HepG2 (cell line): Measurements from ENCODE around the gene LENEP. TPM values are rescaled to one million over a fixed set of nuclear protein-coding genes. Genes with fewer than 3 reads are reported as not detected.

Experiments
- ATAC-seq: fragments of 200-7000 bp; cut with Tn5 transposase; 3 replicates; pipeline ENCODE4 v1.9.1; 2020; ENCODE audit warnings: mild to moderate bottlenecking, moderate library complexity
- BruUV-seq: library from RNA; stranded (reverse); fragments of 400-500 nt; replicated peaks from 2 replicates; lab custom pipeline; 2021; lab: Mats Ljungman, UMichigan
- CTCF ChIA-PET: fragments of 300-600 bp; formaldehyde crosslinking; extraction: SDS; loops from one replicate; lab custom pipeline; 2021; ENCODE audit warnings: low total read pairs, inconsistent platforms, low intra/inter-chr PET ratio; lab: Yijun Ruan, JAX
- POLR2A ChIA-PET: fragments of 350-600 bp; sonication (Branson Sonifier 250); formaldehyde crosslinking; loops from one replicate; lab custom pipeline; 2020; ENCODE audit warnings: antibody characterized with exemption, inconsistent platforms; lab: Yijun Ruan, JAX
- DNase-seq: peaks from one replicate; pipeline ENCODE4 v3.0.0-alpha.2; 2015; ENCODE audit warnings: low spot score
- FAIRE-seq: peaks from 3 replicates; lab custom pipeline; 2011; peaks lifted over from hg19 to GRCh38; lab: Jason Lieb, UNC
- H2AFZ ChIP-seq: one replicate; pipeline ENCODE4 v1.6.1; 2011; ENCODE audit warnings: low read length, inconsistent platforms
- H3K27ac ChIP-seq: fragments of 300-600 bp; 3 replicates; pipeline ENCODE4 v1.8.0; 2011; ENCODE audit warnings: mixed run types, mild to moderate bottlenecking, mixed read lengths, low read length, inconsistent platforms; ENCODE audit not compliant: insufficient read depth; ENCODE audit errors: extremely low read length
- H3K27me3 ChIP-seq, 2 experiments: fragments of 200-600 bp in 1 of 2; 2 replicates in 1 of 2; 3 replicates in 1 of 2; pipeline versions ENCODE4 v1.6.0 to v1.8.0; 2011; ENCODE audit warnings: low read length in 2 of 2, mild to moderate bottlenecking in 2 of 2, moderate library complexity in 2 of 2, inconsistent platforms in 1 of 2; ENCODE audit not compliant: insufficient read depth in 2 of 2, control insufficient read depth in 1 of 2
- H3K36me3 ChIP-seq, 2 experiments: fragments of 200-600 bp in 1 of 2; replicated peaks in 1 of 2; 2 replicates in 1 of 2; 3 replicates in 1 of 2; pipeline versions ENCODE4 v1.5.1 to v1.8.0; 2011; ENCODE audit warnings: low read length in 2 of 2, inconsistent platforms in 1 of 2; ENCODE audit not compliant: insufficient read depth in 2 of 2, control insufficient read depth in 1 of 2
- H3K4me1 ChIP-seq: 2 replicates; pipeline ENCODE4 v1.5.1; 2012; ENCODE audit warnings: low read length, inconsistent platforms; ENCODE audit not compliant: insufficient read depth
- H3K4me2 ChIP-seq: 2 replicates; pipeline ENCODE4 v1.6.0; 2011; ENCODE audit warnings: low read depth, low read length, inconsistent platforms
- H3K4me3 ChIP-seq, 3 experiments: fragments of 200-600 bp in 1 of 3; sonication (generic), shearing (Covaris generic) in 1 of 3; replicated peaks in 1 of 3; 2 replicates each; pipeline ENCODE4 v1.5.1; 2011 to 2016; ENCODE audit warnings: low read length in 3 of 3, inconsistent platforms in 2 of 3, low read depth in 2 of 3, mild to moderate bottlenecking in 2 of 3, control low read depth in 1 of 3, mixed read lengths in 1 of 3; ENCODE audit not compliant: insufficient read depth in 1 of 3
- H3K79me2 ChIP-seq: one replicate; pipeline ENCODE4 v1.6.1; 2011; ENCODE audit warnings: low read length, inconsistent platforms; ENCODE audit not compliant: insufficient read depth
- H3K9ac ChIP-seq: 2 replicates; pipeline ENCODE4 v1.6.0; 2011; ENCODE audit warnings: mild to moderate bottlenecking, low read depth, low read length, inconsistent platforms; ENCODE audit not compliant: insufficient read depth
- H3K9me3 ChIP-seq: 2 replicates; pipeline ENCODE4 v1.5.1; 2012; ENCODE audit warnings: mild to moderate bottlenecking, low read length
- H4K20me1 ChIP-seq: 2 replicates; pipeline ENCODE4 v1.6.0; 2011; ENCODE audit warnings: inconsistent platforms, mild to moderate bottlenecking, low read length, moderate library complexity; ENCODE audit not compliant: insufficient read depth
- ETV6 ChIP-seq: sonication (generic); formaldehyde crosslinking; conservative IDR thresholded peaks from 2 replicates; pipeline ENCODE4 v1.4.0; 2020; ENCODE audit warnings: missing genetic modification reagents
- HNRNPK ChIP-seq: fragments of 200-400 bp; formaldehyde crosslinking; IDR thresholded peaks from 2 replicates; pipeline ENCODE4 v1.6.1; 2018; ENCODE audit warnings: low read length, low read depth, moderate library complexity, mild to moderate bottlenecking; ENCODE audit not compliant: poor library complexity, severe bottlenecking
- MAFK ChIP-seq, 2 experiments: IDR thresholded peaks in 1 of 2; conservative IDR thresholded peaks in 1 of 2; 2 replicates each; pipeline ENCODE4 v1.6.1; 2011; ENCODE audit warnings: improper control_type of control experiment in 2 of 2, low read length in 2 of 2
- MYPOP ChIP-seq: sonication (generic); formaldehyde crosslinking; IDR thresholded peaks from 2 replicates; pipeline ENCODE4 v1.8.1; 2023; ENCODE audit warnings: mild to moderate bottlenecking, moderate library complexity, missing genetic modification reagents
- NPAS2 ChIP-seq: sonication (generic); formaldehyde crosslinking; IDR thresholded peaks from 2 replicates; pipeline ENCODE4 v1.8.0; 2022; ENCODE audit warnings: mild to moderate bottlenecking, missing genetic modification reagents, borderline replicate concordance
- POLR2A ChIP-seq, 2 experiments: IDR thresholded peaks; 2 replicates each; pipeline ENCODE4 v1.6.1; 2011; ENCODE audit warnings: low read depth in 2 of 2, low read length in 2 of 2, mild to moderate bottlenecking in 1 of 2, moderate library complexity in 1 of 2; ENCODE audit not compliant: insufficient read depth in 1 of 2
- POLR2G ChIP-seq: fragments of 200-400 bp; formaldehyde crosslinking; IDR thresholded peaks from 2 replicates; pipeline ENCODE4 v1.6.1; 2018; ENCODE audit warnings: mild to moderate bottlenecking, low read depth, low read length, moderate library complexity
- PREB ChIP-seq: sonication (generic); formaldehyde crosslinking; IDR thresholded peaks from 2 replicates; pipeline ENCODE4 v1.4.0; 2020; ENCODE audit warnings: missing genetic modification reagents
- SIX4 ChIP-seq: sonication (generic); formaldehyde crosslinking; IDR thresholded peaks from 2 replicates; pipeline ENCODE4 v1.4.0; 2020; ENCODE audit warnings: missing genetic modification reagents
- ZNF224 ChIP-seq: sonication (generic); formaldehyde crosslinking; IDR thresholded peaks from 2 replicates; pipeline ENCODE4 v1.5.0; 2020; ENCODE audit warnings: mild to moderate bottlenecking, missing genetic modification reagents
- ZNF317 ChIP-seq: sonication (generic); formaldehyde crosslinking; IDR thresholded peaks from 2 replicates; pipeline ENCODE4 v1.5.0; 2020; ENCODE audit warnings: mild to moderate bottlenecking, missing genetic modification reagents
- ZNF329 ChIP-seq: sonication (generic); formaldehyde crosslinking; IDR thresholded peaks from 2 replicates; pipeline ENCODE4 v1.9.0; 2021; ENCODE audit warnings: low read depth, mild to moderate bottlenecking, missing genetic modification reagents
- ZNF460 ChIP-seq: sonication (generic); formaldehyde crosslinking; IDR thresholded peaks from 2 replicates; pipeline ENCODE4 v1.5.1; 2020; ENCODE audit warnings: missing genetic modification reagents, mild to moderate bottlenecking, borderline replicate concordance
- ZNF564 ChIP-seq: sonication (generic); formaldehyde crosslinking; IDR thresholded peaks from 2 replicates; pipeline ENCODE4 v1.8.1; 2023; ENCODE audit warnings: mild to moderate bottlenecking, missing genetic modification reagents
- WGBS: methylation state at CpG from one replicate; pipeline ENCODE4 v1.1.6; 2017; ENCODE audit warnings: low lambda C conversion rate; 5-methylcytosine and 5-hydroxymethylcytosine counted together
- in situ Hi-C: cut with HindIII; loops from 2 replicates; pipeline ENCODE4 v1.10.0; 2017; ENCODE audit warnings: low pct_unique_long_range_greater_than_20kb; ENCODE audit not compliant: extremely low pct_ligation_motif_present
- intact Hi-C: fragments of 100-400 bp; cut with micrococcal nuclease; formaldehyde crosslinking; loops from one replicate; pipeline ENCODE4 v1.10.0; 2022; ENCODE audit not compliant: unreplicated experiment
- polyA plus RNA-seq, 8 experiments: library from polyadenylated mRNA; depleted of rRNA in 3 of 8; stranded (reverse) in 7 of 8; unstranded in 1 of 8; fragments of >200 nt; fragmentation: Illumina TruSeq in 4 of 8; extraction: Trizol in 4 of 8; gene quantifications; 2 replicates each; pipeline versions ENCODE4 v1.2.1 to v1.2.3, GENCODE V29; 2011 to 2016; ENCODE audit warnings: low read depth in 4 of 8, missing spikeins in 1 of 8, mixed read lengths in 1 of 8; ENCODE audit not compliant: insufficient read depth in 1 of 8
- total RNA-seq, 5 experiments: library from RNA; depleted of rRNA; stranded (reverse); fragments of >200 nt; fragmentation: Illumina TruSeq; extraction: Trizol; gene quantifications; 2 replicates each; pipeline ENCODE4 v1.2.3, GENCODE V29; 2016; ENCODE audit warnings: low read depth in 1 of 5

The LENEP gene
- total and polyA plus RNA-seq, 2 of the 13 experiments (the other 11 are each of a cell fraction or from before 2014, with no cell fraction given), result 0.29 TPM; not detected in 1

- peak; percentile 39 for TF ChIP-seq HNRNPK
- peak in 1 of 2 experiments; percentile 26; a peak in 1 of 4 replicates for TF ChIP-seq POLR2A (IDR thresholded peaks at IDR 0.05; ENCODE audit: insufficient read depth in 1 of 2, low read depth in 2 of 2, low read length in 2 of 2)
- TF ChIP-seq MYPOP (CRISPR knock-in tag), result 0 out of 2 replicates have a peak, but pooled peaks have one; percentile 5
- TF ChIP-seq ZNF564 (CRISPR knock-in tag), result no peak
- 0 out of 2 replicates have a peak, but pooled peaks have one; percentile 22 for TF ChIP-seq ZNF329 (CRISPR knock-in tag)
- peak; percentile 19; the same call in 1 of the 2 replicates for TF ChIP-seq POLR2G
- TF ChIP-seq PREB (CRISPR knock-in tag), result no peak
- TF ChIP-seq ETV6 (CRISPR knock-in tag), result 0 out of 2 replicates have a peak, but pooled peaks have one; percentile 5
- 0 out of 2 replicates have a peak, but pooled peaks have one; percentile 17 for TF ChIP-seq ZNF224 (CRISPR knock-in tag)
- no peak for TF ChIP-seq ZNF460 (CRISPR knock-in tag)
- no peak for TF ChIP-seq SIX4 (CRISPR knock-in tag)
- TF ChIP-seq MAFK (conservative IDR thresholded peaks at IDR 0.05 in 1 of 2, IDR thresholded peaks at IDR 0.05 in 1 of 2; ENCODE audit: low read length in 2 of 2), result no peak
- no peak for TF ChIP-seq NPAS2 (CRISPR knock-in tag)
- no peak for TF ChIP-seq ZNF317 (CRISPR knock-in tag)
- in situ Hi-C loops, result no loop called here
- H4K20me1 ChIP-seq, result no peaks in the 10 kb centered on the region
- H3K9me3 ChIP-seq, result no peaks in the 10 kb centered on the region
- H3K4me2 ChIP-seq, result peak overlapping the region; percentile 100
- WGBS, result 0% methylated on average over 8 of the region's 13 CpGs
- H3K9ac ChIP-seq, result peak overlapping the region; percentile 97
- ChIA-PET CTCF (interaction anchor here (2.8 to 6.8 kb wide), 2 partner anchors 17 to 94 kb away, joined by 11 to 54 read pairs; no protein-coding TSS in a partner anchor), POLR2A (interaction anchor here (0.8 to 6.7 kb wide), 16 partner anchors 10 to 126 kb away, joined by 3 to 90 read pairs (median 6); partner anchors contain the start of genes FLAD1, PBXIP1, PMVK and SHC1)
- intact Hi-C loops, result loop anchor here (1.0 to 5.0 kb wide), 3 partner anchors 27 to 443 kb away; partner anchors contain the start of genes PYGO2 and UBE2Q1
- no TSS peak for BruUV-seq
- H3K4me1 ChIP-seq, result peaks cover 32% of the 10 kb centered on the region
- H2AFZ ChIP-seq, result no peak overlapping the region
- ATAC-seq (no peak), DNase-seq (no peak), FAIRE-seq (no peak)
- H3K79me2 ChIP-seq, result peaks cover 20% of the 10 kb centered on the region
- no peaks in the 10 kb centered on the region for H3K36me3 ChIP-seq
- H3K4me3 ChIP-seq, result peak overlapping the region; percentile 72 to 86 (median 84)
- H3K27ac ChIP-seq, result peak overlapping the region; percentile 97
- H3K27me3 ChIP-seq, result no peaks in the 10 kb centered on the region; a peak in 1 of 5 replicates
Observed at GRCh38 chr1:155000411-155000725, 7.0 kb downstream of the LENEP start.
